SU-DHL-6 (cell line): Measurements from ENCODE around the gene DCDC2.
"Not testable (repeated sequence)": the region's sequence is repeated elsewhere in the genome, so short reads cannot be mapped to it uniquely, and the experiment has no call there.

ENCODE experiments used
- H2AFZ ChIP-seq: fragments of 200-600 bp; sonication (generic); 2 replicates; pipeline ENCODE4 v1.6.1; 2014; ENCODE audit warnings: low read depth, mild to moderate bottlenecking, moderate library complexity, mixed read lengths, antibody characterized with exemption, low read length; ENCODE audit not compliant: severe bottlenecking
- H3F3A ChIP-seq: fragments of 200-600 bp; shearing (Covaris generic); 2 replicates; pipeline ENCODE4 v1.6.0; 2016; ENCODE audit warnings: antibody characterized with exemption, mild to moderate bottlenecking; ENCODE audit not compliant: insufficient read depth
- H3K27ac ChIP-seq: fragments of 200-600 bp; sonication (generic); 2 replicates; pipeline ENCODE4 v1.5.1; 2016; ENCODE audit warnings: low read depth, mild to moderate bottlenecking, low read length, moderate library complexity, mixed read lengths
- H3K27me3 ChIP-seq: fragments of 200-600 bp; sonication (generic), shearing (Covaris generic); 2 replicates; pipeline ENCODE4 v1.6.0; 2014; ENCODE audit warnings: mild to moderate bottlenecking, low read length
- H3K36me3 ChIP-seq: fragments of 200-600 bp; sonication (generic); 2 replicates; pipeline ENCODE4 v1.6.1; 2014; ENCODE audit warnings: mild to moderate bottlenecking, low read length, mixed read lengths
- H3K4me2 ChIP-seq: fragments of 300-600, 200-600 bp; shearing (Covaris generic), sonication (generic); 2 replicates; pipeline ENCODE4 v1.6.0; 2014; ENCODE audit warnings: low read length, low read depth, mild to moderate bottlenecking; ENCODE audit not compliant: poor library complexity, severe bottlenecking
- H3K4me3 ChIP-seq: fragments of 200-600 bp; sonication (generic); 2 replicates; pipeline ENCODE4 v1.5.1; 2014; ENCODE audit warnings: antibody characterized with exemption, low read length, mild to moderate bottlenecking, mixed read lengths; ENCODE audit not compliant: insufficient read depth, poor library complexity, severe bottlenecking
- H3K79me2 ChIP-seq: fragments of 200-600 bp; sonication (generic); 2 replicates; pipeline ENCODE4 v1.6.1; 2014; ENCODE audit warnings: mild to moderate bottlenecking, low read length, moderate library complexity; ENCODE audit not compliant: insufficient read depth
- H3K9ac ChIP-seq: fragments of 200-600 bp; sonication (generic); 2 replicates; pipeline ENCODE4 v1.7.0; 2014; ENCODE audit warnings: mild to moderate bottlenecking, low read length
- H3K9me2 ChIP-seq: fragments of 200-600 bp; sonication (generic); replicated peaks from 2 replicates; pipeline ENCODE4 v1.6.1; 2014; ENCODE audit warnings: low read length; ENCODE audit not compliant: insufficient read depth
- H3K9me3 ChIP-seq: fragments of 200-600 bp; sonication (generic); 2 replicates; pipeline ENCODE4 v1.6.1; 2014; ENCODE audit warnings: low read length, mixed read lengths; ENCODE audit not compliant: insufficient read depth
- H4K20me1 ChIP-seq: fragments of 200-600 bp; sonication (generic); 2 replicates; pipeline ENCODE4 v1.6.1; 2014; ENCODE audit warnings: low read depth, mild to moderate bottlenecking, antibody characterized with exemption, low read length, moderate library complexity, mixed read lengths
- EZH2phosphoT487 ChIP-seq: fragments of 200-600 bp; sonication (generic), shearing (Covaris generic); conservative IDR thresholded peaks from 2 replicates; pipeline ENCODE4 v1.6.1; 2018; ENCODE audit warnings: mild to moderate bottlenecking, antibody characterized with exemption, low read length, moderate library complexity, mixed read lengths
- TF ChIP-seq, protein P1 (sequence below): fragments of 200-600 bp; sonication (generic); IDR thresholded peaks from one replicate; pipeline ENCODE4 v1.5.1; 2017; ENCODE audit warnings: antibody characterized with exemption, mild to moderate bottlenecking, low read length, moderate library complexity; ENCODE audit not compliant: insufficient read depth, poor library complexity, severe bottlenecking

DCDC2 gene

DNA sequence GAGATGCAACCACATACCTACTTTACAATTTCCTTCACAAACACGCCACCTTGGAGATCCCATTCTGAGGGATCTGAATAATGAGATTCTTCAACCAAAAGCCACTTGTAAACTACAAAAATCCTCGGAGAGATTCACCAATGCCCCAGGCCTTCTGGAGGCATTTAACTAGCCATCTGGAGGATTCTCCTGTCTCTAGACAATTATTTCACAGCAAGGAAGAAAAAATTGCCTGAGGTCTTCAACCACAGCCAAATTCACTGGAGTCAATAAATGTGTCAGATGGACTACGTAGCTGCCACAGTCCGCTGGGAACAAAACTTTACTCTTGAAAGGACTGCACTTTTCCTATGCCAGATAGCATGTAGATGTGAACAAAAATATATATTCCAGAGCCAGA lies 19.0 kb upstream of the DCDC2 start:
- H2AFZ ChIP-seq: no peak overlapping the region

DNA sequence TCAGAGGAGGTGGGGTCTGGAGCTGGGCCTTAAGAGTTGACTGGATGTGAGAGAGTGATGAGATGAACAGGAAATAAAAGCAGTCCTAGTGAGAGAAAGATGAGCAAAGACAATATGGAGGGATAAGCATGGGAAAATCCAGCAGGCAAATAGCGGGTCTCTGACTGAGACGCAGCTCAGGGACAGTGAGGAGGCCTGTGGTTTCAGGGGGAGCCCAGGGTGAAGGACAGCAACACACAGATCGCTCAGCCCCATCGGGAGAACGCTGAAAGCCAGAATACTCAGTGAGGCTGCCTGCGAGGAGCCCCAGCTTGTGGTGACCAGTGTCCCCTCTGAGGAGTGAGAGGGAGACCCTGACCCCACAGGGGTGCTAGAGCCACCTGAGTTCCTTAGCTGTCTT lies 16.8 kb upstream of the DCDC2 start:
- no peaks in the 10 kb centered on the region for H3K79me2 ChIP-seq
- H3F3A ChIP-seq: no peaks in the 10 kb centered on the region
- no peaks in the 10 kb centered on the region for H3K36me3 ChIP-seq
- H3K27ac ChIP-seq: no peak overlapping the region
- no peak overlapping the region for H2AFZ ChIP-seq
- H3K4me2 ChIP-seq: no peak overlapping the region
- H3K27me3 ChIP-seq: no peaks in the 10 kb centered on the region
- H3K9ac ChIP-seq: no peak overlapping the region
- H3K9me3 ChIP-seq: no peaks in the 10 kb centered on the region
- H4K20me1 ChIP-seq: no peaks in the 10 kb centered on the region
- no peak overlapping the region for H3K4me3 ChIP-seq
- H3K9me2 ChIP-seq: no peaks in the 10 kb centered on the region
- no peak for TF ChIP-seq EZH2phosphoT487
- TF ChIP-seq, protein P1, sequence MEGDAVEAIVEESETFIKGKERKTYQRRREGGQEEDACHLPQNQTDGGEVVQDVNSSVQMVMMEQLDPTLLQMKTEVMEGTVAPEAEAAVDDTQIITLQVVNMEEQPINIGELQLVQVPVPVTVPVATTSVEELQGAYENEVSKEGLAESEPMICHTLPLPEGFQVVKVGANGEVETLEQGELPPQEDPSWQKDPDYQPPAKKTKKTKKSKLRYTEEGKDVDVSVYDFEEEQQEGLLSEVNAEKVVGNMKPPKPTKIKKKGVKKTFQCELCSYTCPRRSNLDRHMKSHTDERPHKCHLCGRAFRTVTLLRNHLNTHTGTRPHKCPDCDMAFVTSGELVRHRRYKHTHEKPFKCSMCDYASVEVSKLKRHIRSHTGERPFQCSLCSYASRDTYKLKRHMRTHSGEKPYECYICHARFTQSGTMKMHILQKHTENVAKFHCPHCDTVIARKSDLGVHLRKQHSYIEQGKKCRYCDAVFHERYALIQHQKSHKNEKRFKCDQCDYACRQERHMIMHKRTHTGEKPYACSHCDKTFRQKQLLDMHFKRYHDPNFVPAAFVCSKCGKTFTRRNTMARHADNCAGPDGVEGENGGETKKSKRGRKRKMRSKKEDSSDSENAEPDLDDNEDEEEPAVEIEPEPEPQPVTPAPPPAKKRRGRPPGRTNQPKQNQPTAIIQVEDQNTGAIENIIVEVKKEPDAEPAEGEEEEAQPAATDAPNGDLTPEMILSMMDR: no peak

More for the DNA sequence above, 19.0 kb upstream of the DCDC2 start:
- H3K27me3 ChIP-seq: no peaks in the 10 kb centered on the region
- H3K36me3 ChIP-seq: no peaks in the 10 kb centered on the region
- H3K4me3 ChIP-seq: no peak overlapping the region
- no peaks in the 10 kb centered on the region for H3K9me3 ChIP-seq
- H3K27ac ChIP-seq: no peak overlapping the region
- H3K4me2 ChIP-seq: no peak overlapping the region
- H3K9me2 ChIP-seq: no peaks in the 10 kb centered on the region
- H3K9ac ChIP-seq: no peak overlapping the region
- H4K20me1 ChIP-seq: no peaks in the 10 kb centered on the region
- TF ChIP-seq EZH2phosphoT487: no peak
- TF ChIP-seq, protein P1: no peak
- H3K79me2 ChIP-seq: no peaks in the 10 kb centered on the region
- H3F3A ChIP-seq: no peaks in the 10 kb centered on the region

DNA sequence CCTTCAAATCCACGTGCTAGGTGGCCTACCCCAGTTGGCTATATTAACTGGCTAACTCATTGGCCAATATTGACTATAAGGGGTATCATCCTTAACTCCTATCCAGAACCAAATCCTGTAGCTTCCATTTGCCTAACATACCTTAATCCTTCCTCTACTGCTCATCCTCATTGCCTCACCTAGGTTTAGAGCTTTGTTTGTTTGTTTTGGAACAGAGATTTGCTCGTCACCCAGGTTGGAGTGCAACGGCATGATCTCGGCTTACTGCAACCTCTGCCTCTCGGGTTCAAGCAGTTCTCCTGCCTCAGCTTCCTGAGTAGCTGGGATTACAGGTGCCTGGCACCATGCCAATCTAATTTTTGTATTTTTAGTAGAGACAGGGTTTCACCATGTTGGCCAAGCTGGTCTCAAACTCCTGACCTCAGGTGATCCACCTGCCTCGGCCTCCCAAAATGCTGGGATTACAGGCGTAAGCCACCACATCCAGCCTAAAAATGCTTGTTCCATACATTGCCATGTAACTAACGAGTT lies 7.3 kb upstream of the DCDC2 start:
- not testable (repeated sequence) for H3K27me3 ChIP-seq, H3K4me3 ChIP-seq, H3K9me2 ChIP-seq, H3K9me3 ChIP-seq, H3F3A ChIP-seq, H3K27ac ChIP-seq, H4K20me1 ChIP-seq, H2AFZ ChIP-seq, H3K4me2 ChIP-seq, H3K79me2 ChIP-seq, H3K36me3 ChIP-seq, H3K9ac ChIP-seq

DNA sequence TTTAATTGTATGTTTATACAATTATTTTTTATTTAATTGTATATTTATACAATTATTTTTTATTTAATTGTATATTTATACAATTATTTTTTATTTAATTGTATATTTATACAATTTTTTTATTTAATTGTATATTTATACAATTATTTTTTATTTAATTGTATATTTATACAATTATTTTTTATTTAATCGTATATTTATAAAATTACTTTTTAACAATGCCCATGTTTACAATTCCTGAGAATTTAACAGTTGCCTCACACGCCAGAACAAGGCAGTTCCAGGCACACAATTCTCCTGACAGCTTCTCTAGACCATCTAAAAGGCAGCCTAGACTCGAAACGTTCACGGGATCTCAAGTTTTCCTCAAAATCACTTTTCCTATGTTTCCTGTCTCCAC lies 4.5 kb upstream of the DCDC2 start:
- not testable (repeated sequence) for H3K27ac ChIP-seq, H3K79me2 ChIP-seq, H3K4me3 ChIP-seq, H3K9ac ChIP-seq, H3K4me2 ChIP-seq, H4K20me1 ChIP-seq, H3K36me3 ChIP-seq, H3K27me3 ChIP-seq, H3K9me3 ChIP-seq, H2AFZ ChIP-seq, H3K9me2 ChIP-seq
- H3F3A ChIP-seq: peaks cover 12% of the 10 kb centered on the region; the same call in 1 of the 2 replicates
